GM21723 (cell line): ENCODE data around the gene INSC.
A peak's percentile ranks its signal among the peaks of the same experiment; 100 is the strongest.
"Not testable (repeated sequence)": the region's sequence is repeated elsewhere in the genome, so short reads cannot be mapped to it uniquely, and the experiment has no call there.

Source experiments
- ATAC-seq: cut with Tn5 transposase; IDR thresholded peaks from one replicate; pipeline ENCODE4 v1.9.1; 2021; ENCODE audit warnings: mild to moderate bottlenecking, moderate library complexity; ENCODE audit not compliant: unreplicated experiment

INSC gene

DNA sequence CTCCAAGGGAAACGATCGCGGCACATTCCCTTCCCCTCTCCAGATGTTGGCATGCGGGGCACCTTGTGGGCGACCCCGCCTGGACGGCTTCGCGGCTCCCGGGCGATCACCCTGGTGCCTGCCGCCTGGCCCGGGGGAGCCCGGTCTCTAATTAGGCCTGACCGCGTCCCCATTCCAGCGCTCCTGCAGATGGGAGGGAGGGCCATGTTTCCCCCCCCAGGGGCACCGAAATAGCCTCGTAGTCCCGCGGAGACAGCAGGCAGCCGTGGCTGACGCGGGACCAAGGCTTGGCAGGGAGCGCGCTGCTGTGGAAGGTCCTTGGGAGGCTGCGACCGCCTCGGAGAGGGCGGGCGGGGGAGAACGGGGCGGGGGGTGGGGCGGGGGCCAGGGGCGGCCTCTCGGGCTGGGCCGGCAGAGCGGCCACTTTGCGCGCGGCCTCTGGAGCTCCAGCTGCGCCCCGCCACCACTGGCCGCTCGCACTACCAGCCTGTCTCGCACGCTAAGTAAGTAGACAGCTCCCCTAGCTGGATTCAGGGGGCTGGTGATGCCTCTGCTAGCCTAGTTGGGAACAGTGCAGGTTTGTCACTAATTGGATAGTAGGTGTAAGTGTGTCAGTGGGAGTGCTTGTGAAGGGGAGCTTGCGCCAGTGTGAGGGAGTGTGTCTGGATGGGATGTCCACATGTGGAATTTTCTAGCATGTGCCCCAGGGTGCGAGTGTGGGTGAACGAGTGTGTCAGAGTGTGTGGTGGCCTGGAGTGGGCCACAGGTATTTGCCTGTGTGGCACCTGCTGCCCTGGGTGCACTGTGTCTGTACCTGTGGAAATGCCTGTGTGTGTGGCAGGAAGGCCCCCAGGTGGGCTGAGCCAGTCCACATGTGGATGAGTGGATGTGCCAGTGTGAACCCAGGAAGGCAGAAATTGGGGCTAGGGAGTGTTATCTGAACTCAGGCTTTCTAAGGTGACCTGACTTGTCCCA lies at the start of gene INSC:
INSC (plus strand) TSS at position 423 of the 975 bp plus-strand sequence. CDS start 34,252 bp downstream, outside the sequence.
- no peak for ATAC-seq

GRCh38 chr11:15069751-15070150 lies 45.0 kb upstream of the INSC start:
- not testable (repeated sequence) for ATAC-seq

DNA sequence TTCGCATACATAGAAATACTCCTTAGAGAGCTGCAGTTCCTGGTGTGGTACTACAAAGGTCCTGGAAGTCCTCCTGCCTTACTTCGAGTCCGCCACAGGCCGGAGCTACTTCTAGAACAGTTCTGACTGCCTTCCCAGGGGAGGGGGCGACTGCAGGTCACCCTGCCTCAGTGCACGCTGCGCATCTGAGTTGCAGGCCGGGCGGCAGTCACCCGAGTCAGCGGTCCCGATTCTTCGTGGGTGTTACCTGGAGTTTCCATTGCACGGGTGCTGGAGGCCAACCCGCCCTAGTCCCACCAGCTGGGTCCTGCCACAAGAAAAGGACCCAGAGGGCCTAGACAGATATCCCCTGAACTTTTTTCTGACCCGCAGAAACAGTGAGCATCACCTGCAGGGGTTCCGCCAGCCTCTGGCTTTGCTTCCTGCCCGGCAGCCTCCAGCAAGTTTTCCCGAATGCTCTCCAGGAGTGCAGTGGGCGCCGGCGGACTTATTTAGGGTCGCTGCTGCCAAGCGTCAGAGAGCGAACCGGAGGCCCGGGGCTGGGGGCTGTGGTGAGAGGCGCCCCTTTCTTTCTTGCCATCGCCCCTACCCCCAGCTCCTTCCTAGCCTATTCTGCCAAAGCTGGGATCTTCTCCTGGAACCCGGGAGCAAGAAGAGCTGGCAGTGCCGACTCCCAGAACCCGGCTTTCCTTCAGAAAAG lies 43.0 kb upstream of the INSC start:
- ATAC-seq: no peak

DNA sequence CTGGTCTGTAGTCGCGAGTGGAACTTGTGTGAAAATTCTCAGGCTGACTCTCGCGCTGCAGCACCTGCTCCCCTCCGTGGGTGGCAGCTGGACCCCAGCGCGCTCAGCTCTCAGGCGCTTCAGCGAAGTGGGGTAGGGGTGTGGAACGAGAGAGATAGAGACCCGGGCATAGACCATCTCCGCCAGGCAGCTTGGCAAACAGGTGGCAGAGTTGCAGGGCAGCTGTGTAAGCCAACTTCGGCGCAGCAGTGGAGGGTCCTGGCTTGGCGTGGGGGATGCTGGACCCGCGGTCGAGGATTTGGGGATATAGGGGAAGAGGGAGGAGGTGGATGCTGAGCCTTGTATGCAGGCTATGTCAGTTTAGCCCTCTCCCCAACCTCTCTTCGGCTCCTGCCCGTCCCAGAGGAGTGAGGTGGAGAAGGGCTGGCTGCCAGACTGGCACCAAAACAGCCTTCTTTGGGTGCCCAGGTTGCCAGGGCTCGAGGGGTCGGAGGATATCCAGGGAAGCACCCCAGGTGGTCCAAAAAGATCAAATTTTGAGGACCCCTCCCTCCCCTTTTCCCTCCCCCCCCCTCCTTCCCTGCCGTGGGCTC lies 42.1 kb upstream of the INSC start:
- ATAC-seq: no peak

- no peak for ATAC-seq
Observed at GRCh38 chr11:15073361-15074205, 41.1 kb upstream of the INSC start, which contains the start of gene CALCB. Gene CALCB (plus strand): TSS chr11:15073593. CDS start chr11:15074719, 1,126 bp downstream.

DNA sequence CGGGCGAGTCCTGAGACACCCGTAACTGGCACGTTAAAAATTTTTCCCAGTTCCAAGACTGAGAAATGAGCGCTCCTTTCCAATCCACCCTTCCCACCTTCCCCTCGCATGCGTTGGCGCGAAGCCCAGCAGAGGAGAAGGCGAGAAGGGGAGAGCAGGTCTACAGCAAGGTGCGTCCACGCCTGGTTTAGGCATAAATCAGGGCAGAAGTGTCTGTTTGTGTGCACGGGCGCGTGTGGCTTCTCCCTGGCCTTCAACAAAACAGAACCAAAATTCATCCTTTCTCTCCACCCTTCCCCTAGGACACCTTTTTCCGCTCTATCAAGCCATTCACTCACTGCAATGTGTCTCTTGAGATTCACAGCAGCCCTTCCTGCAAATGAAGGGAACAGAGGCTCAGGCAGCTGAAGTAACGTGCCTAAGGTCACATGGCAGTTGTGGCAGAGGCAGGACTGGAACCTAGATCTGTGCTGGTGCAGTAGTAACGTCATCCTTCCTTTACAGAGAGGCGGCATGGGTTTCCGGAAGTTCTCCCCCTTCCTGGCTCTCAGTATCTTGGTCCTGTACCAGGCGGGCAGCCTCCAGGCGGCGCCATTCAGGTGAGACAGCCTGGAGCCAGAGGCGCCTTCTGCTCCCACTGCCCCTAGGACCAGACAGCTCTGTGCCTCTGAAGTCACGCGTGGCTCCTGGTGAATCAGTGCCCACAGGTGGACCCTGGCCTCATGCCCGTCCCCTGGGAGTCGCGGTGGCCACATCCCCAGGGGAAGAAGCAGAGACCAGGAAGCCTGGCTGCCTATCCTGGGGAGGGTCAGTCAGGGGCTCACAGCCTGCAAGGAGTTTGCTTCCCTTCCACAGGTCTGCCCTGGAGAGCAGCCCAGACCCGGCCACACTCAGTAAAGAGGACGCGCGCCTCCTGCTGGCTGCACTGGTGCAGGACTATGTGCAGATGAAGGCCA lies 40.2 kb upstream of the INSC start:
- ATAC-seq: peak; percentile 94

- no peak for ATAC-seq
Observed at GRCh38 chr11:15075162-15075526, 39.6 kb upstream of the INSC start.

GRCh38 chr11:15091175-15091574 lies 23.5 kb upstream of the INSC start:
- no peak for ATAC-seq

- ATAC-seq: no peak
Observed at GRCh38 chr11:15091625-15092024, 23.1 kb upstream of the INSC start.

- ATAC-seq: peak; percentile 87
Observed at GRCh38 chr11:15093432-15093831, 21.3 kb upstream of the INSC start.

DNA sequence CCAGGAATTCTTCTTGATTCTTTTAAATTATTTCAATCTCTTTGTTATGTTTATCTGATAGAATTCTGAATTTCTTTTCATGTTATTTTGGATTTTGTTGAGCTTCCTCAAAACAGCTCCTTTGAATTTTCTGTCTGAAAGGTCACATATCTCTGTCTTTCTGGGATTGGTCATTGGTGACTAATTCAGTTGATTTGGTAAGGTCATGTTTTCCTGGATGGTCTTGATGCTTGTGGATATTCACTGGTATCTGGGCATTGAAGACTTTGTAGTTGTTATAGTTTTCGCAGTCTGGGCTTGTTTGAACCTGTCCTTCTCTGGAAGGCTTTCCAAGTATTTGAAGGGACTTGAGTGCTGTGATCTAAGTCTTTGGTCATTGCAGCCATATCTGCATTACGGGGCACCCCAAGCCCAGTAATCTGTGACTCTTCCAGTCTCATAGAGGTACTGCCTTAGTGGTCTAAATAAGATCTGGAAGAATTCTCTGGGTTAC lies 18.9 kb upstream of the INSC start:
- no peak for ATAC-seq

GRCh38 chr11:15097411-15097810 lies 17.3 kb upstream of the INSC start:
- no peak for ATAC-seq

DNA sequence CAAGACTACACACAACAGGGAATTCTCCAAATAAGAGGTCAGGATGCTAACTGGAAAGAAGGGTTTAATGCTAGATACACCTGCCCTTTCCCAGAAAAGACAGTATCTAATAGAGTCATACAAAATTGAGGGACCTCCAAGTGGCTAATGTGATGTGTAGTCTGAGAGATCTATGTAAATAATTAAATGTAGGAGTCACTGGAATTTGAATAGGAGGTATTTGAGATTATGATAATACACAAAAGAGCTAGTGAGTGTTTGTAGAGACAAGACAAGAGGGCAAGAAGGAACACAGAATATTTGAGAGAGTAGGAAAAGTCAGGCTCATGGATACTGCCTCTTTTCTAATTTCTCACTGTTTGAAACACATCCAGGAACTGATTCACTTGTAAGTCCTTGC lies 15.5 kb upstream of the INSC start:
- ATAC-seq: no peak

GRCh38 chr11:15101072-15101709 lies 13.5 kb upstream of the INSC start:
- ATAC-seq: peak; percentile 90

DNA sequence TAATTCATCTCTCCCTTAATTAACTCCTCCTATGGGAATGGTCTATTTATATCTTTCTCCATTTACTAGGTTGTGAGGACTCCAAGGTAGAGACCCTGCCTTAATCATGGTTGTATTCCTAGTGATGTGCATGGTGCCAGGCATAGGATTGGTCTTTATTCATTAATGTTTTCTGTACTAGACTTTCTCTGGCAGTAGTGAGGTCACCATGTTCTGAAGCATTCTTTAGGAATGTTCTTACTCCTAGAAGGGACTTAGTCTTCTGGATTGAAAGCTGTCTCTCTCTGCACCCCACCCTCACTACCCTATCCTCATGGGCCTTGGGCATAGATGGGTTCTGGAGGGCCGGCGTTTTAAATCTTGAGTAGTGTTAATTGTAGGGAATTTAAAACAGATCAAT lies 10.6 kb upstream of the INSC start:
- no peak for ATAC-seq

- ATAC-seq: no peak
Observed at GRCh38 chr11:15106201-15106965, 8.3 kb upstream of the INSC start.

GRCh38 chr11:15107730-15108515 lies 6.8 kb upstream of the INSC start:
- ATAC-seq: peak; percentile 71
